ENCODE results near the gene TNS3. TPM values are rescaled to one million over a fixed set of nuclear protein-coding genes. Genes with fewer than 3 reads are reported as not detected.

Gene TNS3
- total and polyA plus RNA-seq, 10 of the 15 experiments (the other 5 are each of a cell fraction or from before 2014, with no cell fraction given) = 0.27 to 2.7 (median 0.79) TPM

DNA sequence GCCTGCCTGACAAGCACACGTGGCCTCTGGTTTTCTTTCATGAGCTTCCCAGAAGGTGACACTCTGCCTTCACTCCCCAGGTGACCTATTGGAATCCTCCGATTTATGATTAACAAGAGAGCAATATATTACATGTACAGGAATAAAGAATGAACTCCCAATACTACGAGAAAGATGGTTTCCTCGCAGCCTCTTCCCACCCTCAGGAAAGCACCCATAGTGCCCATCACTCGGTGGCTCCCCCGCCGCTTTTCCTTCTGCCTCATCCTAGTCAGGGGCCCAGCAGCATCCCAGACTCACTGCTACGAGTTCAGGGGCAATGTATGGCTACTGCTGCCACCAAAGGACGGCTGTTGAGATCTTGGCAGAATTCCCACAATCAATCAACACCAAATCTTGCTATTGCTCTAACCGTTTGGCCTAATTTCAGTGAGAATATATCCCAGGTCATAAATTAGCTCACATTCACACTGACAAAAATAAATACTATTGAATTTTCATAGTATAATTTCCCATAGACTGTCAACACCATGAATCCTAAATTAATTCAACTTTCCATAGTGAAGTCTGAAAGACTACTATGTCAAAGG is 196.3 kb downstream of the TNS3 start:
- H3K27me3 ChIP-seq (replicated peaks in 1 of 2; ENCODE audit: control insufficient read depth in 2 of 2, insufficient read depth in 2 of 2, low read length in 1 of 2) = no peaks in the 10 kb centered on the region; a peak in 1 of 4 replicates
- POLR2A ChIA-PET = no interaction called here
- H4K20me1 ChIP-seq (ENCODE audit: control insufficient read depth, insufficient read depth) = no peaks in the 10 kb centered on the region
- SMC1A ChIA-PET (ENCODE audit: uncharacterized antibody, unreplicated experiment) = no interaction called here
- ATAC-seq (no peak), DNase-seq (ENCODE audit: low read depth, low spot score) (no peak), FAIRE-seq (no peak)
- BruUV-seq (replicated peaks) = no TSS peak
- no peaks in the 10 kb centered on the region; the same call in 1 of the 2 replicates for H3K4me1 ChIP-seq (ENCODE audit: control insufficient read depth, insufficient read depth, low read length)
- H3K36me3 ChIP-seq (ENCODE audit: control insufficient read depth in 2 of 2, insufficient read depth in 2 of 2, low read length in 1 of 2) = no peaks in the 10 kb centered on the region
- TF ChIP-seq FOS (IDR thresholded peaks at IDR 0.05; ENCODE audit: borderline replicate concordance, extremely low read depth, insufficient read length) (no peak), RB1 (IDR thresholded peaks at IDR 0.05; ENCODE audit: borderline replicate concordance) (no peak), MEF2A (IDR thresholded peaks at IDR 0.05; ENCODE audit: insufficient read depth, low read depth, low read length) (no peak), USF2 (IDR thresholded peaks at IDR 0.05; ENCODE audit: borderline replicate concordance, low read depth, low read length) (no peak), NFIC (IDR thresholded peaks at IDR 0.05; ENCODE audit: low read depth, low read length) (no peak), ZSCAN29 (IDR thresholded peaks at IDR 0.05) (no peak), YY1 (IDR thresholded peaks at IDR 0.05; ENCODE audit: low read depth, low read length) (no peak), CBX5 (IDR thresholded peaks at IDR 0.05; ENCODE audit: low read depth) (no peak), MXI1 (IDR thresholded peaks at IDR 0.05; ENCODE audit: low read depth, low read length) (no peak), BHLHE40 (IDR thresholded peaks at IDR 0.05; ENCODE audit: borderline replicate concordance in 1 of 2, low read depth in 2 of 2, low read length in 1 of 2) (no peak)
- TF ChIP-seq, protein P1, sequence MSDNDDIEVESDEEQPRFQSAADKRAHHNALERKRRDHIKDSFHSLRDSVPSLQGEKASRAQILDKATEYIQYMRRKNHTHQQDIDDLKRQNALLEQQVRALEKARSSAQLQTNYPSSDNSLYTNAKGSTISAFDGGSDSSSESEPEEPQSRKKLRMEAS (IDR thresholded peaks at IDR 0.05; ENCODE audit: low read depth, low read length) = no peak
- TF ChIP-seq, protein P2, sequence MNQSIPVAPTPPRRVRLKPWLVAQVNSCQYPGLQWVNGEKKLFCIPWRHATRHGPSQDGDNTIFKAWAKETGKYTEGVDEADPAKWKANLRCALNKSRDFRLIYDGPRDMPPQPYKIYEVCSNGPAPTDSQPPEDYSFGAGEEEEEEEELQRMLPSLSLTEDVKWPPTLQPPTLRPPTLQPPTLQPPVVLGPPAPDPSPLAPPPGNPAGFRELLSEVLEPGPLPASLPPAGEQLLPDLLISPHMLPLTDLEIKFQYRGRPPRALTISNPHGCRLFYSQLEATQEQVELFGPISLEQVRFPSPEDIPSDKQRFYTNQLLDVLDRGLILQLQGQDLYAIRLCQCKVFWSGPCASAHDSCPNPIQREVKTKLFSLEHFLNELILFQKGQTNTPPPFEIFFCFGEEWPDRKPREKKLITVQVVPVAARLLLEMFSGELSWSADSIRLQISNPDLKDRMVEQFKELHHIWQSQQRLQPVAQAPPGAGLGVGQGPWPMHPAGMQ (IDR thresholded peaks at IDR 0.05; ENCODE audit: borderline replicate concordance) = no peak
- TF ChIP-seq, protein P3, sequence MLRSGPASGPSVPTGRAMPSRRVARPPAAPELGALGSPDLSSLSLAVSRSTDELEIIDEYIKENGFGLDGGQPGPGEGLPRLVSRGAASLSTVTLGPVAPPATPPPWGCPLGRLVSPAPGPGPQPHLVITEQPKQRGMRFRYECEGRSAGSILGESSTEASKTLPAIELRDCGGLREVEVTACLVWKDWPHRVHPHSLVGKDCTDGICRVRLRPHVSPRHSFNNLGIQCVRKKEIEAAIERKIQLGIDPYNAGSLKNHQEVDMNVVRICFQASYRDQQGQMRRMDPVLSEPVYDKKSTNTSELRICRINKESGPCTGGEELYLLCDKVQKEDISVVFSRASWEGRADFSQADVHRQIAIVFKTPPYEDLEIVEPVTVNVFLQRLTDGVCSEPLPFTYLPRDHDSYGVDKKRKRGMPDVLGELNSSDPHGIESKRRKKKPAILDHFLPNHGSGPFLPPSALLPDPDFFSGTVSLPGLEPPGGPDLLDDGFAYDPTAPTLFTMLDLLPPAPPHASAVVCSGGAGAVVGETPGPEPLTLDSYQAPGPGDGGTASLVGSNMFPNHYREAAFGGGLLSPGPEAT (IDR thresholded peaks at IDR 0.05; ENCODE audit: low read depth) = no peak
- TF ChIP-seq, protein P4, sequence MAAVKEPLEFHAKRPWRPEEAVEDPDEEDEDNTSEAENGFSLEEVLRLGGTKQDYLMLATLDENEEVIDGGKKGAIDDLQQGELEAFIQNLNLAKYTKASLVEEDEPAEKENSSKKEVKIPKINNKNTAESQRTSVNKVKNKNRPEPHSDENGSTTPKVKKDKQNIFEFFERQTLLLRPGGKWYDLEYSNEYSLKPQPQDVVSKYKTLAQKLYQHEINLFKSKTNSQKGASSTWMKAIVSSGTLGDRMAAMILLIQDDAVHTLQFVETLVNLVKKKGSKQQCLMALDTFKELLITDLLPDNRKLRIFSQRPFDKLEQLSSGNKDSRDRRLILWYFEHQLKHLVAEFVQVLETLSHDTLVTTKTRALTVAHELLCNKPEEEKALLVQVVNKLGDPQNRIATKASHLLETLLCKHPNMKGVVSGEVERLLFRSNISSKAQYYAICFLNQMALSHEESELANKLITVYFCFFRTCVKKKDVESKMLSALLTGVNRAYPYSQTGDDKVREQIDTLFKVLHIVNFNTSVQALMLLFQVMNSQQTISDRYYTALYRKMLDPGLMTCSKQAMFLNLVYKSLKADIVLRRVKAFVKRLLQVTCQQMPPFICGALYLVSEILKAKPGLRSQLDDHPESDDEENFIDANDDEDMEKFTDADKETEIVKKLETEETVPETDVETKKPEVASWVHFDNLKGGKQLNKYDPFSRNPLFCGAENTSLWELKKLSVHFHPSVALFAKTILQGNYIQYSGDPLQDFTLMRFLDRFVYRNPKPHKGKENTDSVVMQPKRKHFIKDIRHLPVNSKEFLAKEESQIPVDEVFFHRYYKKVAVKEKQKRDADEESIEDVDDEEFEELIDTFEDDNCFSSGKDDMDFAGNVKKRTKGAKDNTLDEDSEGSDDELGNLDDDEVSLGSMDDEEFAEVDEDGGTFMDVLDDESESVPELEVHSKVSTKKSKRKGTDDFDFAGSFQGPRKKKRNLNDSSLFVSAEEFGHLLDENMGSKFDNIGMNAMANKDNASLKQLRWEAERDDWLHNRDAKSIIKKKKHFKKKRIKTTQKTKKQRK (IDR thresholded peaks at IDR 0.05; ENCODE audit: low read depth, low read length) = no peak
- TF ChIP-seq, protein P5, sequence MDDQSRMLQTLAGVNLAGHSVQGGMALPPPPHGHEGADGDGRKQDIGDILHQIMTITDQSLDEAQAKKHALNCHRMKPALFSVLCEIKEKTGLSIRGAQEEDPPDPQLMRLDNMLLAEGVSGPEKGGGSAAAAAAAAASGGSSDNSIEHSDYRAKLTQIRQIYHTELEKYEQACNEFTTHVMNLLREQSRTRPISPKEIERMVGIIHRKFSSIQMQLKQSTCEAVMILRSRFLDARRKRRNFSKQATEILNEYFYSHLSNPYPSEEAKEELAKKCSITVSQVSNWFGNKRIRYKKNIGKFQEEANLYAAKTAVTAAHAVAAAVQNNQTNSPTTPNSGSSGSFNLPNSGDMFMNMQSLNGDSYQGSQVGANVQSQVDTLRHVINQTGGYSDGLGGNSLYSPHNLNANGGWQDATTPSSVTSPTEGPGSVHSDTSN (IDR thresholded peaks at IDR 0.05; ENCODE audit: insufficient replicate concordance, low read depth, low read length) = no peak
- 24% methylated on average over 10 of the region's 10 CpGs for WGBS (ENCODE audit: insufficient coverage, insufficient replicate concordance, low lambda C conversion rate, missing lambda C conversion rate)
- H3K9ac ChIP-seq (ENCODE audit: control insufficient read depth, insufficient read depth, low read length) = no peak overlapping the region
- CTCF ChIA-PET = no interaction called here
- H3K4me3 ChIP-seq = no peak overlapping the region
- no peaks in the 10 kb centered on the region for H3K79me2 ChIP-seq (ENCODE audit: control insufficient read depth, insufficient read depth, low read length)
- H3K9me3 ChIP-seq (replicated peaks; ENCODE audit: control insufficient read depth, insufficient read depth, low read length) = no peaks in the 10 kb centered on the region
- no peak overlapping the region for H2AFZ ChIP-seq (ENCODE audit: control insufficient read depth, low read depth, low read length)
- H3K4me2 ChIP-seq (ENCODE audit: control insufficient read depth, insufficient read depth) = no peak overlapping the region
- H3K27ac ChIP-seq (ENCODE audit: control insufficient read depth, insufficient read depth) = no peak overlapping the region
- RAD21 ChIA-PET (ENCODE audit: unreplicated experiment) = no interaction called here
- intact Hi-C loops (cut with micrococcal nuclease; ENCODE audit: unreplicated experiment) (no loop called here), in situ Hi-C loops (cut with MboI) (no loop called here)

Data from GM12878 (cell line).